ENCODE data around the gene UBE2Z.
A peak's percentile ranks its signal among the peaks of the same experiment; 100 is the strongest.

The UBE2Z gene

DNA sequence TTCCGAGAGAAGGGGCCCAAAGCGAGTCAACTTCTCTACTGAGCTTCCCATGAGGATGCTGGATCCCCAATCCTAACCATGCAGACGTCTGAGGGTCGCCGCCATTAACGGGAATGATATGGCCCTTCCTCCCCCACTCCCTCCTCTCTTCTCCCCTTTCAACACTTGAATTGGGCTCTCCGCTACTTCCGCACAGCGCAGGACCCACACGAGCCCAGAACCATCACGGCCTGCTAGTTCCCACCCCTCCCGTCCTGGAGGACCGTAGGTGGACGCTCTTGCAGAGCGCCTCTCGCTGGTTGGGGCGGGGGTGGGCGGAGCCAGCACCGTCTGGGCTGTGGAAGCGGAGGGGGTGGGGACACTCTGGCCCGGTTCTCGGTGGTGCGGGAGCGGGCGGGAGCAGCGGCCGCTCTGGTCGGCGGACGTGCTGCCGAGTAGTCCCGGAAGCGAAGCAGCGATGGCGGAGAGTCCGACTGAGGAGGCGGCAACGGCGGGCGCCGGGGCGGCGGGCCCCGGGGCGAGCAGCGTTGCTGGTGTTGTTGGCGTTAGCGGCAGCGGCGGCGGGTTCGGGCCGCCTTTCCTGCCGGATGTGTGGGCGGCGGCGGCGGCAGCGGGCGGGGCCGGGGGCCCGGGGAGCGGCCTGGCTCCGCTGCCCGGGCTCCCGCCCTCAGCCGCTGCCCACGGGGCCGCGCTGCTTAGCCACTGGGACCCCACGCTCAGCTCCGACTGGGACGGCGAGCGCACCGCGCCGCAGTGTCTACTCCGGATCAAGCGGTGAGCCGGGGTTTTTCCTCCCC, at the start of gene UBE2Z:
Gene UBE2Z, plus strand, starts transcription at position 361 of the 797 bp plus-strand sequence. Its CDS starts 97 bp downstream, at position 458.
- TF ChIP-seq CEBPB (IDR thresholded peaks at IDR 0.05) (no peak), EP300 (IDR thresholded peaks at IDR 0.05; ENCODE audit: borderline replicate concordance) (peak; percentile 24; the same call in 1 of the 2 replicates), YY1 (IDR thresholded peaks at IDR 0.05; ENCODE audit: low read depth) (peak; percentile 74), ZBTB7A (IDR thresholded peaks at IDR 0.05; ENCODE audit: low read depth) (no peak), TEAD4 (IDR thresholded peaks at IDR 0.05) (no peak), TAF1 (IDR thresholded peaks at IDR 0.05; ENCODE audit: low read depth) (peak; percentile 89), RAD21 (IDR thresholded peaks at IDR 0.05; ENCODE audit: low read depth) (no peak), EGR1 (IDR thresholded peaks at IDR 0.05) (peak; percentile 62), TCF12 (IDR thresholded peaks at IDR 0.05; ENCODE audit: low read depth) (peak; percentile 42; the same call in 1 of the 2 replicates), FOXM1 (IDR thresholded peaks at IDR 0.05; ENCODE audit: borderline replicate concordance, low read depth) (no peak)
- TF ChIP-seq, protein P1, sequence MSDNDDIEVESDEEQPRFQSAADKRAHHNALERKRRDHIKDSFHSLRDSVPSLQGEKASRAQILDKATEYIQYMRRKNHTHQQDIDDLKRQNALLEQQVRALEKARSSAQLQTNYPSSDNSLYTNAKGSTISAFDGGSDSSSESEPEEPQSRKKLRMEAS (IDR thresholded peaks at IDR 0.05): peak; percentile 54

- TF ChIP-seq EP300 (IDR thresholded peaks at IDR 0.05; ENCODE audit: borderline replicate concordance): no peak
- TF ChIP-seq RAD21 (IDR thresholded peaks at IDR 0.05; ENCODE audit: low read depth): no peak
- TF ChIP-seq NFIC (IDR thresholded peaks at IDR 0.05): no peak
- TF ChIP-seq FOXM1 (IDR thresholded peaks at IDR 0.05; ENCODE audit: borderline replicate concordance, low read depth): no peak
- no peak for TF ChIP-seq CEBPB (IDR thresholded peaks at IDR 0.05)
- no peak for TF ChIP-seq YY1 (IDR thresholded peaks at IDR 0.05; ENCODE audit: low read depth)
- TF ChIP-seq, protein P2, sequence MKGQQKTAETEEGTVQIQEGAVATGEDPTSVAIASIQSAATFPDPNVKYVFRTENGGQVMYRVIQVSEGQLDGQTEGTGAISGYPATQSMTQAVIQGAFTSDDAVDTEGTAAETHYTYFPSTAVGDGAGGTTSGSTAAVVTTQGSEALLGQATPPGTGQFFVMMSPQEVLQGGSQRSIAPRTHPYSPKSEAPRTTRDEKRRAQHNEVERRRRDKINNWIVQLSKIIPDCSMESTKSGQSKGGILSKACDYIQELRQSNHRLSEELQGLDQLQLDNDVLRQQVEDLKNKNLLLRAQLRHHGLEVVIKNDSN (IDR thresholded peaks at IDR 0.05): no peak
- no peak for TF ChIP-seq TAF1 (IDR thresholded peaks at IDR 0.05; ENCODE audit: low read depth)
- no peak for TF ChIP-seq CREB1 (IDR thresholded peaks at IDR 0.05; ENCODE audit: low read depth)
- no peak for TF ChIP-seq TEAD4 (IDR thresholded peaks at IDR 0.05)
- TF ChIP-seq ZBTB7A (IDR thresholded peaks at IDR 0.05; ENCODE audit: low read depth): no peak
- no peak for TF ChIP-seq TCF12 (IDR thresholded peaks at IDR 0.05; ENCODE audit: low read depth)
- no peak for TF ChIP-seq EGR1 (IDR thresholded peaks at IDR 0.05)
- TF ChIP-seq, protein P3, sequence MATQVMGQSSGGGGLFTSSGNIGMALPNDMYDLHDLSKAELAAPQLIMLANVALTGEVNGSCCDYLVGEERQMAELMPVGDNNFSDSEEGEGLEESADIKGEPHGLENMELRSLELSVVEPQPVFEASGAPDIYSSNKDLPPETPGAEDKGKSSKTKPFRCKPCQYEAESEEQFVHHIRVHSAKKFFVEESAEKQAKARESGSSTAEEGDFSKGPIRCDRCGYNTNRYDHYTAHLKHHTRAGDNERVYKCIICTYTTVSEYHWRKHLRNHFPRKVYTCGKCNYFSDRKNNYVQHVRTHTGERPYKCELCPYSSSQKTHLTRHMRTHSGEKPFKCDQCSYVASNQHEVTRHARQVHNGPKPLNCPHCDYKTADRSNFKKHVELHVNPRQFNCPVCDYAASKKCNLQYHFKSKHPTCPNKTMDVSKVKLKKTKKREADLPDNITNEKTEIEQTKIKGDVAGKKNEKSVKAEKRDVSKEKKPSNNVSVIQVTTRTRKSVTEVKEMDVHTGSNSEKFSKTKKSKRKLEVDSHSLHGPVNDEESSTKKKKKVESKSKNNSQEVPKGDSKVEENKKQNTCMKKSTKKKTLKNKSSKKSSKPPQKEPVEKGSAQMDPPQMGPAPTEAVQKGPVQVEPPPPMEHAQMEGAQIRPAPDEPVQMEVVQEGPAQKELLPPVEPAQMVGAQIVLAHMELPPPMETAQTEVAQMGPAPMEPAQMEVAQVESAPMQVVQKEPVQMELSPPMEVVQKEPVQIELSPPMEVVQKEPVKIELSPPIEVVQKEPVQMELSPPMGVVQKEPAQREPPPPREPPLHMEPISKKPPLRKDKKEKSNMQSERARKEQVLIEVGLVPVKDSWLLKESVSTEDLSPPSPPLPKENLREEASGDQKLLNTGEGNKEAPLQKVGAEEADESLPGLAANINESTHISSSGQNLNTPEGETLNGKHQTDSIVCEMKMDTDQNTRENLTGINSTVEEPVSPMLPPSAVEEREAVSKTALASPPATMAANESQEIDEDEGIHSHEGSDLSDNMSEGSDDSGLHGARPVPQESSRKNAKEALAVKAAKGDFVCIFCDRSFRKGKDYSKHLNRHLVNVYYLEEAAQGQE (IDR thresholded peaks at IDR 0.05; ENCODE audit: low read depth): no peak
- TF ChIP-seq, protein P1 (IDR thresholded peaks at IDR 0.05): no peak
Observed at GRCh38 chr17:48860034-48860433, 48.2 kb upstream of the UBE2Z start.

DNA sequence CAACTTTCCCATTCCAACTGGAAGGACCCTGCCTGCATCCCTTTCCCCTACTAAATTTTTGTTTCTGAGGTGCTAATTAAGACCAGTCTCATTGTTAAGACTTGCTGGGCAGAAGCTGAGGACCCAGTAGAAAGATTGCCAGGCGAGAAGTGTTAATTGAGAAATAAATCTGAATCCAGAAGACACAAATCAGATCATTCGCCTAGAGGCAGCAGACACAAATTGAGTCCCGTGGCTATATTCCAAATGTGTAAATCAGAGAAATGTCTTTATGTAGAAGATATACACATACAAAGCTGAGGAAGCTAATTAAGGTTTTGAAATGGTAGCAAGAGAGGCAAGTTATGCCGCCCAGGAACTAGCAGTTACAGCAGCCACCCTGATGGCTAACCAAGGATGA, 47.8 kb upstream of the UBE2Z start:
- TF ChIP-seq TCF12 (IDR thresholded peaks at IDR 0.05; ENCODE audit: low read depth) (no peak), EP300 (IDR thresholded peaks at IDR 0.05; ENCODE audit: borderline replicate concordance) (no peak), CEBPB (IDR thresholded peaks at IDR 0.05) (no peak), NFIC (IDR thresholded peaks at IDR 0.05) (no peak), RAD21 (IDR thresholded peaks at IDR 0.05; ENCODE audit: low read depth) (no peak), YY1 (IDR thresholded peaks at IDR 0.05; ENCODE audit: low read depth) (no peak), TEAD4 (IDR thresholded peaks at IDR 0.05) (no peak), FOXM1 (IDR thresholded peaks at IDR 0.05; ENCODE audit: borderline replicate concordance, low read depth) (no peak), ZBTB7A (IDR thresholded peaks at IDR 0.05; ENCODE audit: low read depth) (no peak), CREB1 (IDR thresholded peaks at IDR 0.05; ENCODE audit: low read depth) (no peak), EGR1 (IDR thresholded peaks at IDR 0.05) (no peak), TAF1 (IDR thresholded peaks at IDR 0.05; ENCODE audit: low read depth) (no peak)
- TF ChIP-seq, protein P2 (IDR thresholded peaks at IDR 0.05): no peak
- TF ChIP-seq, protein P1 (IDR thresholded peaks at IDR 0.05): no peak
- TF ChIP-seq, protein P3 (IDR thresholded peaks at IDR 0.05; ENCODE audit: low read depth): no peak

- TF ChIP-seq ZBTB7A (IDR thresholded peaks at IDR 0.05; ENCODE audit: low read depth): no peak
- no peak for TF ChIP-seq RAD21 (IDR thresholded peaks at IDR 0.05; ENCODE audit: low read depth)
Observed at GRCh38 chr17:48868916-48869500, 39.2 kb upstream of the UBE2Z start.

GRCh38 chr17:48869821-48870318, 38.3 kb upstream of the UBE2Z start:
- TF ChIP-seq NFIC (IDR thresholded peaks at IDR 0.05) (no peak), ZBTB7A (IDR thresholded peaks at IDR 0.05; ENCODE audit: low read depth) (no peak), TEAD4 (IDR thresholded peaks at IDR 0.05) (no peak), CEBPB (IDR thresholded peaks at IDR 0.05) (no peak), YY1 (IDR thresholded peaks at IDR 0.05; ENCODE audit: low read depth) (no peak), CREB1 (IDR thresholded peaks at IDR 0.05; ENCODE audit: low read depth) (no peak), FOXM1 (IDR thresholded peaks at IDR 0.05; ENCODE audit: borderline replicate concordance, low read depth) (no peak), TCF12 (IDR thresholded peaks at IDR 0.05; ENCODE audit: low read depth) (no peak), EGR1 (IDR thresholded peaks at IDR 0.05) (no peak)
- TF ChIP-seq, protein P2 (IDR thresholded peaks at IDR 0.05): no peak
- TF ChIP-seq, protein P1 (IDR thresholded peaks at IDR 0.05): no peak
- TF ChIP-seq, protein P3 (IDR thresholded peaks at IDR 0.05; ENCODE audit: low read depth): no peak

Data from Ishikawa (cell line).